MG63 (cell line): ENCODE measurements around the gene C10orf105. TPM values are rescaled to one million over a fixed set of nuclear protein-coding genes. Genes with fewer than 3 reads are reported as not detected.

Source experiments
- total RNA-seq: library from RNA; depleted of rRNA; stranded (reverse); fragments of >200 nt; shearing (Covaris generic); gene quantifications from 2 replicates; pipeline ENCODE4 v1.2.3, GENCODE V29; 2014; ENCODE audit warnings: low replicate concordance; rRNA removed

C10orf105 gene
- total RNA-seq, 1 experiment from 2014 or later: not detected

Other genes with a start within 250 kb of the C10orf105 start
- 36.0 and 87.8 TPM in 2 replicates for gene VSIR, start 53.7 kb upstream of the C10orf105 start, total RNA-seq
- gene PSAP, start 131.5 kb upstream of the C10orf105 start, total RNA-seq: 584 and 682 TPM in 2 replicates
- gene CHST3, start 244.6 kb upstream of the C10orf105 start, total RNA-seq: 14.6 and 21.7 TPM in 2 replicates